GM18502 (cell line): ENCODE results near the gene BARX1.

Source experiments
- ATAC-seq: cut with Tn5 transposase; IDR thresholded peaks from one replicate; pipeline ENCODE4 v1.9.1; 2021; ENCODE audit warnings: mild to moderate bottlenecking; ENCODE audit not compliant: unreplicated experiment, poor library complexity

Gene BARX1

GRCh38 chr9:93929231-93929630 is 25.9 kb downstream of the BARX1 start:
- ATAC-seq = no peak

GRCh38 chr9:93922535-93922934 is 32.6 kb downstream of the BARX1 start:
- ATAC-seq = no peak

GRCh38 chr9:93920131-93920800 is 34.9 kb downstream of the BARX1 start:
- ATAC-seq = no peak

- no peak for ATAC-seq
Measured at GRCh38 chr9:93918061-93918460, 37.1 kb downstream of the BARX1 start.

GRCh38 chr9:93917121-93917853 is 37.9 kb downstream of the BARX1 start:
- ATAC-seq = no peak

GRCh38 chr9:93916358-93916757 is 38.8 kb downstream of the BARX1 start:
- ATAC-seq = no peak

- no peak for ATAC-seq
Measured at GRCh38 chr9:93911801-93912554, 43.2 kb downstream of the BARX1 start.

- no peak for ATAC-seq
Measured at GRCh38 chr9:93911136-93911745, 43.9 kb downstream of the BARX1 start.

GRCh38 chr9:93910598-93910997 is 44.6 kb downstream of the BARX1 start:
- no peak for ATAC-seq

- no peak for ATAC-seq
Measured at GRCh38 chr9:93910196-93910595, 45.0 kb downstream of the BARX1 start.

- no peak for ATAC-seq
Measured at GRCh38 chr9:93909242-93909616, 45.9 kb downstream of the BARX1 start.

- ATAC-seq = no peak
Measured at GRCh38 chr9:93908591-93909241, 46.4 kb downstream of the BARX1 start.

- ATAC-seq = no peak
Measured at GRCh38 chr9:93907551-93908199, 47.5 kb downstream of the BARX1 start.

- no peak for ATAC-seq
Measured at GRCh38 chr9:93906195-93906880, 48.8 kb downstream of the BARX1 start.

- ATAC-seq = no peak
Measured at GRCh38 chr9:93905473-93906133, 49.6 kb downstream of the BARX1 start.

- no peak for ATAC-seq
Measured at GRCh38 chr9:93904649-93905472, 50.3 kb downstream of the BARX1 start.

GRCh38 chr9:93903886-93904648 is 51.1 kb downstream of the BARX1 start:
- ATAC-seq = no peak
